WTC11 (cell line): ENCODE results near the gene SAT2. TPM values are rescaled to one million over a fixed set of nuclear protein-coding genes. Genes with fewer than 3 reads are reported as not detected.

Source experiments
- ATAC-seq: fragments of 200-7000 bp; cut with Tn5 transposase; 2 replicates; pipeline ENCODE4 v1.10.0; 2021; ENCODE audit warnings: mild to moderate bottlenecking, moderate library complexity
- CTCF ChIA-PET: fragments of 300-600 bp; sonication (Branson Sonifier 250); formaldehyde crosslinking; loops from one replicate; lab custom pipeline; 2021; ENCODE audit warnings: antibody characterized with exemption; lab: Charles Lee
- POLR2A ChIA-PET: fragments of 350-600 bp; sonication (Branson Sonifier 250); formaldehyde crosslinking; loops from one replicate; lab custom pipeline; 2021; ENCODE audit warnings: antibody characterized with exemption; lab: Charles Lee
- DNase-seq: peaks from one replicate; pipeline ENCODE4 v3.0.0; 2021; ENCODE audit warnings: low spot score
- H3K27ac Mint-ChIP-seq: 2 replicates; pipeline ENCODE4 v1.8.0; 2021; ENCODE audit warnings: mixed read lengths
- H3K27me3 Mint-ChIP-seq: 2 replicates; pipeline ENCODE4 v1.8.0; 2021; ENCODE audit warnings: low read depth, mild to moderate bottlenecking, moderate library complexity, mixed read lengths
- H3K36me3 Mint-ChIP-seq: 2 replicates; pipeline ENCODE4 v1.8.0; 2021; ENCODE audit warnings: mixed read lengths
- H3K4me1 Mint-ChIP-seq: 2 replicates; pipeline ENCODE4 v1.8.0; 2022; ENCODE audit warnings: mixed read lengths
- H3K4me3 Mint-ChIP-seq: 2 replicates; pipeline ENCODE4 v1.8.0; 2021; ENCODE audit warnings: mild to moderate bottlenecking, moderate library complexity, mixed read lengths
- H3K9me3 Mint-ChIP-seq: 2 replicates; pipeline ENCODE4 v1.8.0; 2021; ENCODE audit warnings: mixed read lengths
- ATF1 ChIP-seq: sonication (generic); formaldehyde crosslinking; IDR thresholded peaks from 2 replicates; pipeline ENCODE4 v1.8.1; 2023; ENCODE audit warnings: mild to moderate bottlenecking, moderate library complexity, missing genetic modification reagents
- ESRRA ChIP-seq: sonication (generic); formaldehyde crosslinking; IDR thresholded peaks from 2 replicates; pipeline ENCODE4 v1.8.1; 2022; ENCODE audit warnings: mild to moderate bottlenecking, missing genetic modification reagents, borderline replicate concordance
- GRHL2 ChIP-seq: fragments of 250-450 bp; sonication (Bioruptor Pico); IDR thresholded peaks from 2 replicates; pipeline ENCODE4 v1.8.0; 2022; ENCODE audit warnings: mild to moderate bottlenecking, moderate library complexity; ENCODE audit not compliant: insufficient replicate concordance, severe bottlenecking
- PRDM15 ChIP-seq: sonication (generic); formaldehyde crosslinking; IDR thresholded peaks from 2 replicates; pipeline ENCODE4 v1.8.0; 2022; ENCODE audit warnings: missing genetic modification reagents
- PRRX2 ChIP-seq: fragments of 250-450 bp; sonication (Bioruptor Pico); IDR thresholded peaks from 2 replicates; pipeline ENCODE4 v1.8.0; 2021; ENCODE audit warnings: mild to moderate bottlenecking
- USF2 ChIP-seq: sonication (generic); formaldehyde crosslinking; IDR thresholded peaks from 2 replicates; pipeline ENCODE4 v1.8.1; 2023; ENCODE audit warnings: mild to moderate bottlenecking, missing genetic modification reagents, moderate library complexity
- ZNF263 ChIP-seq: sonication (generic); formaldehyde crosslinking; IDR thresholded peaks from 2 replicates; pipeline ENCODE4 v1.8.1; 2022; ENCODE audit warnings: low read depth, mild to moderate bottlenecking, moderate library complexity, missing genetic modification reagents
- ZNF512 ChIP-seq: sonication (generic); formaldehyde crosslinking; IDR thresholded peaks from 2 replicates; pipeline ENCODE4 v1.8.1; 2022; ENCODE audit warnings: missing genetic modification reagents, borderline replicate concordance
- total RNA-seq: library from RNA; stranded (reverse); gene quantifications from 3 replicates; pipeline ENCODE4 v1.2.3, GENCODE V29; 2021
- TF ChIP-seq, protein P1 (sequence below): fragments of 250-450 bp; sonication (Bioruptor Pico); IDR thresholded peaks from 2 replicates; pipeline ENCODE4 v1.9.0; 2021; ENCODE audit warnings: mild to moderate bottlenecking
- TF ChIP-seq, protein P2 (sequence below): fragments of 250-450 bp; sonication (Bioruptor Pico); conservative IDR thresholded peaks from 2 replicates; pipeline ENCODE4 v1.9.0; 2021; ENCODE audit warnings: mild to moderate bottlenecking
- TF ChIP-seq, protein P3 (sequence below): sonication (generic); formaldehyde crosslinking; IDR thresholded peaks from 2 replicates; pipeline ENCODE4 v1.8.0; 2022; ENCODE audit warnings: mild to moderate bottlenecking, missing genetic modification reagents

SAT2 gene
- total RNA-seq, 1 experiment from 2014 or later, result 75.8 TPM

GRCh38 chr17:7627250-7628121, at the start of gene SAT2 (continued):
- TF ChIP-seq, protein P1, sequence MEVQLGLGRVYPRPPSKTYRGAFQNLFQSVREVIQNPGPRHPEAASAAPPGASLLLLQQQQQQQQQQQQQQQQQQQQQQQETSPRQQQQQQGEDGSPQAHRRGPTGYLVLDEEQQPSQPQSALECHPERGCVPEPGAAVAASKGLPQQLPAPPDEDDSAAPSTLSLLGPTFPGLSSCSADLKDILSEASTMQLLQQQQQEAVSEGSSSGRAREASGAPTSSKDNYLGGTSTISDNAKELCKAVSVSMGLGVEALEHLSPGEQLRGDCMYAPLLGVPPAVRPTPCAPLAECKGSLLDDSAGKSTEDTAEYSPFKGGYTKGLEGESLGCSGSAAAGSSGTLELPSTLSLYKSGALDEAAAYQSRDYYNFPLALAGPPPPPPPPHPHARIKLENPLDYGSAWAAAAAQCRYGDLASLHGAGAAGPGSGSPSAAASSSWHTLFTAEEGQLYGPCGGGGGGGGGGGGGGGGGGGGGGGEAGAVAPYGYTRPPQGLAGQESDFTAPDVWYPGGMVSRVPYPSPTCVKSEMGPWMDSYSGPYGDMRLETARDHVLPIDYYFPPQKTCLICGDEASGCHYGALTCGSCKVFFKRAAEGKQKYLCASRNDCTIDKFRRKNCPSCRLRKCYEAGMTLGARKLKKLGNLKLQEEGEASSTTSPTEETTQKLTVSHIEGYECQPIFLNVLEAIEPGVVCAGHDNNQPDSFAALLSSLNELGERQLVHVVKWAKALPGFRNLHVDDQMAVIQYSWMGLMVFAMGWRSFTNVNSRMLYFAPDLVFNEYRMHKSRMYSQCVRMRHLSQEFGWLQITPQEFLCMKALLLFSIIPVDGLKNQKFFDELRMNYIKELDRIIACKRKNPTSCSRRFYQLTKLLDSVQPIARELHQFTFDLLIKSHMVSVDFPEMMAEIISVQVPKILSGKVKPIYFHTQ (CRISPR knock-in tag), result no peak
- TF ChIP-seq PRDM15 (CRISPR knock-in tag), result no peak
- TF ChIP-seq, all 79 proteins: peak for 11

- no peak for TF ChIP-seq ESRRA (CRISPR knock-in tag)
- TF ChIP-seq, protein P2, sequence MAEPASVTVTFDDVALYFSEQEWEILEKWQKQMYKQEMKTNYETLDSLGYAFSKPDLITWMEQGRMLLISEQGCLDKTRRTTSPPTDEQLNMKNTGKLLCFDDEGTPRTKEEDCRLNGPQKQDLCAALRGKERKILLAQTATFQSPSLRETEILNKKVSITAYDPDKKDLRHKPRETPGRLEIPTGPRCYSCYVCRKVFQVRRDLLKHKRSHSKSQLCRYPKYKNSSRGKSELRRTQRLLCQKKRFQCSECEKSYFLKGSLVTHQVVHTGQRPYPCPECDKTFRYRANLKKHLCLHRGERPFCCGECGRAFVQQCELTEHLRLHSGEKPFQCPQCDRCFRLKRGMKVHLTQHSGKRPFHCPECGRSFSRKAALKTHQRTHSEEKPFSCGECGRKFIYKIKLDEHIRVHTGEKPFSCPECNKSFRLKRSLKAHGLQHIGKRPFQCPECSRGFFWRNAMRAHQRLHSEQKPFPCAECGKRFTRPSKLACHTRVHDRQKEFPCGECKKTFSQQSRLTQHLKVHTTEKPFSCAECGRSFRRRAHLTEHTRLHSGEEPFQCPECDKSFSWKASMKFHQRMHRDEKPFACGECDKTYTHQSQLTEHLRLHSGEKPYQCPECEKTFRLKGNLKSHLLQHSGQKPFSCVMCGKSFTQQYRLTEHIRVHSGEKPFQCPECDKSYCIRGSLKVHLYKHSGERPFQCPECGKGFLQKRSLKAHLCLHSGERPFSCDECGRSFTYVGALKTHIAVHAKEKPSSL (CRISPR knock-in tag), result no peak
- TF ChIP-seq, protein P3, sequence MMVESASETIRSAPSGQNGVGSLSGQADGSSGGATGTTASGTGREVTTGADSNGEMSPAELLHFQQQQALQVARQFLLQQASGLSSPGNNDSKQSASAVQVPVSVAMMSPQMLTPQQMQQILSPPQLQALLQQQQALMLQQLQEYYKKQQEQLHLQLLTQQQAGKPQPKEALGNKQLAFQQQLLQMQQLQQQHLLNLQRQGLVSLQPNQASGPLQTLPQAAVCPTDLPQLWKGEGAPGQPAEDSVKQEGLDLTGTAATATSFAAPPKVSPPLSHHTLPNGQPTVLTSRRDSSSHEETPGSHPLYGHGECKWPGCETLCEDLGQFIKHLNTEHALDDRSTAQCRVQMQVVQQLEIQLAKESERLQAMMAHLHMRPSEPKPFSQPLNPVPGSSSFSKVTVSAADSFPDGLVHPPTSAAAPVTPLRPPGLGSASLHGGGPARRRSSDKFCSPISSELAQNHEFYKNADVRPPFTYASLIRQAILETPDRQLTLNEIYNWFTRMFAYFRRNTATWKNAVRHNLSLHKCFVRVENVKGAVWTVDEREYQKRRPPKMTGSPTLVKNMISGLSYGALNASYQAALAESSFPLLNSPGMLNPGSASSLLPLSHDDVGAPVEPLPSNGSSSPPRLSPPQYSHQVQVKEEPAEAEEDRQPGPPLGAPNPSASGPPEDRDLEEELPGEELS (CRISPR knock-in tag), result no peak
- no peak for TF ChIP-seq GRHL2 (CRISPR knock-in tag)
- 0 out of 2 replicates have a peak, but pooled peaks have one; percentile 15 for TF ChIP-seq USF2 (CRISPR knock-in tag)
- TF ChIP-seq ZNF512 (CRISPR knock-in tag), result no peak
- no peak for TF ChIP-seq ATF1 (CRISPR knock-in tag)
- TF ChIP-seq ZNF263 (CRISPR knock-in tag), result no peak
- no peak for TF ChIP-seq PRRX2 (CRISPR knock-in tag)
- peak overlapping the region; percentile 98 for H3K27ac Mint-ChIP-seq
- POLR2A ChIA-PET, result interaction anchor here (0.7 to 4.0 kb wide), 4 partner anchors 11 to 72 kb away, joined by 3 to 29 read pairs (median 4); partner anchors contain the start of genes TP53 and WRAP53
- CTCF ChIA-PET, result interaction anchor here (0.7 to 4.5 kb wide), 10 partner anchors 9 to 62 kb away, joined by 3 to 43 read pairs (median 5); partner anchors contain the start of genes ATP1B2, FXR2, SAT2 and TP53
- peaks cover 46% of the 10 kb centered on the region for H3K4me1 Mint-ChIP-seq
- H3K27me3 Mint-ChIP-seq, result no peaks in the 10 kb centered on the region; the same call in 1 of the 2 replicates
- H3K4me3 Mint-ChIP-seq, result peak overlapping the region; percentile 57
- peak; percentile 51 for ATAC-seq
- H3K36me3 Mint-ChIP-seq, result peaks cover 37% of the 10 kb centered on the region
- H3K9me3 Mint-ChIP-seq, result peaks cover 10% of the 10 kb centered on the region
- peak; percentile 50 for DNase-seq
Observed at GRCh38 chr17:7676533-7676932, 48.9 kb upstream of the SAT2 start.
